GM18873 (cell line): ENCODE measurements around the gene GAPDHS.

Experiments
- ATAC-seq: cut with Tn5 transposase; IDR thresholded peaks from one replicate; pipeline ENCODE4 v1.9.1; 2021; ENCODE audit warnings: mild to moderate bottlenecking, moderate library complexity, moderate number of reproducible peaks; ENCODE audit not compliant: unreplicated experiment, low FRiP score

Gene GAPDHS

GRCh38 chr19:35555301-35556005, 22.2 kb downstream of the GAPDHS start:
- ATAC-seq: no peak

GRCh38 chr19:35556025-35556590, 22.9 kb downstream of the GAPDHS start:
- ATAC-seq: no peak

GRCh38 chr19:35556846-35557538, 23.7 kb downstream of the GAPDHS start:
- ATAC-seq: no peak

GRCh38 chr19:35557539-35558399, 24.5 kb downstream of the GAPDHS start:
- ATAC-seq: no peak

- no peak for ATAC-seq
Measured at GRCh38 chr19:35558400-35559280, 25.4 kb downstream of the GAPDHS start.

GRCh38 chr19:35559281-35559659, 26.0 kb downstream of the GAPDHS start:
- no peak for ATAC-seq

- ATAC-seq: no peak
Measured at GRCh38 chr19:35559781-35560180, 26.5 kb downstream of the GAPDHS start.

- no peak for ATAC-seq
Measured at GRCh38 chr19:35560271-35560670, 27.0 kb downstream of the GAPDHS start.

- ATAC-seq: no peak
Measured at GRCh38 chr19:35560677-35561076, 27.4 kb downstream of the GAPDHS start.

GRCh38 chr19:35561436-35561835, 28.2 kb downstream of the GAPDHS start:
- no peak for ATAC-seq

- no peak for ATAC-seq
Measured at GRCh38 chr19:35562336-35562735, 29.1 kb downstream of the GAPDHS start.

- ATAC-seq: no peak
Measured at GRCh38 chr19:35562776-35563175, 29.5 kb downstream of the GAPDHS start.

- ATAC-seq: no peak
Measured at GRCh38 chr19:35563207-35563829, 30.1 kb downstream of the GAPDHS start, which contains the start of gene ATP4A. ATP4A (minus strand) TSS chr19:35563658; CDS start chr19:35563629, 29 bp downstream.

GRCh38 chr19:35565016-35565856, 32.0 kb downstream of the GAPDHS start:
- no peak for ATAC-seq

- no peak for ATAC-seq
Measured at GRCh38 chr19:35566738-35567137, 33.5 kb downstream of the GAPDHS start.

GRCh38 chr19:35569281-35569781, 36.1 kb downstream of the GAPDHS start:
- no peak for ATAC-seq

GRCh38 chr19:35571406-35571965, 38.2 kb downstream of the GAPDHS start:
- no peak for ATAC-seq

- ATAC-seq: no peak
Measured at GRCh38 chr19:35577918-35578317, 44.7 kb downstream of the GAPDHS start.
